Measurements from ENCODE around the gene TRAF2. TPM values are rescaled to one million over a fixed set of nuclear protein-coding genes. Genes with fewer than 3 reads are reported as not detected.

Gene TRAF2
- polyA plus RNA-seq, 2 donors, result 11.0 to 16.6 TPM

GRCh38 chr9:136940526-136941230 lies 54.4 kb downstream of the TRAF2 start:
- H3K36me3 ChIP-seq (ENCODE audit: control insufficient read depth in 2 of 2, insufficient read depth in 2 of 2, low read length in 1 of 2), result peaks cover 16 to 51% of the 10 kb centered on the region in 2 donors
- H3K27me3 ChIP-seq (ENCODE audit: control insufficient read depth in 1 of 2, insufficient read depth in 2 of 2, low read length in 2 of 2), result no peaks in the 10 kb centered on the region
- peaks cover 8 to 12% of the 10 kb centered on the region in 2 donors for H3K4me1 ChIP-seq (ENCODE audit: control insufficient read depth in 2 of 2, insufficient read depth in 2 of 2, low read length in 1 of 2)
- no peak overlapping the region for H3K4me3 ChIP-seq (ENCODE audit: low read depth in 1 of 2, low read length in 2 of 2)
- H3K27ac ChIP-seq (ENCODE audit: low read depth in 2 of 2, low read length in 1 of 2), result no peak overlapping the region
- no peaks in the 10 kb centered on the region for H3K9me3 ChIP-seq (ENCODE audit: control insufficient read depth in 2 of 2, insufficient read depth in 1 of 2, low read depth in 1 of 2, low read length in 1 of 2)
- WGBS, 2 donors, result 90 to 92% methylated on average over 41 to 42 of the region's 42 CpGs

GRCh38 chr9:136941231-136942111 lies 55.2 kb downstream of the TRAF2 start:
- WGBS, 2 donors, result 92% methylated on average over 55 of the region's 55 CpGs
- H3K4me3 ChIP-seq (ENCODE audit: low read depth in 1 of 2, low read length in 2 of 2), result no peak overlapping the region
- H3K27me3 ChIP-seq (ENCODE audit: control insufficient read depth in 1 of 2, insufficient read depth in 2 of 2, low read length in 2 of 2), result no peaks in the 10 kb centered on the region
- H3K9me3 ChIP-seq (ENCODE audit: control insufficient read depth in 2 of 2, insufficient read depth in 1 of 2, low read depth in 1 of 2, low read length in 1 of 2), result no peaks in the 10 kb centered on the region
- H3K4me1 ChIP-seq (ENCODE audit: control insufficient read depth in 2 of 2, insufficient read depth in 2 of 2, low read length in 1 of 2), result peaks cover 8 to 12% of the 10 kb centered on the region in 2 donors
- H3K27ac ChIP-seq (ENCODE audit: low read depth in 2 of 2, low read length in 1 of 2), result no peak overlapping the region
- H3K36me3 ChIP-seq (ENCODE audit: control insufficient read depth in 2 of 2, insufficient read depth in 2 of 2, low read length in 1 of 2), result peaks cover 16 to 51% of the 10 kb centered on the region in 2 donors

- no peaks in the 10 kb centered on the region for H3K9me3 ChIP-seq (ENCODE audit: control insufficient read depth in 2 of 2, insufficient read depth in 1 of 2, low read depth in 1 of 2, low read length in 1 of 2)
- peaks cover 16 to 51% of the 10 kb centered on the region in 2 donors for H3K36me3 ChIP-seq (ENCODE audit: control insufficient read depth in 2 of 2, insufficient read depth in 2 of 2, low read length in 1 of 2)
- H3K27me3 ChIP-seq (ENCODE audit: control insufficient read depth in 1 of 2, insufficient read depth in 2 of 2, low read length in 2 of 2), result no peaks in the 10 kb centered on the region
- WGBS, 2 donors, result 91 to 92% methylated on average over 55 to 60 of the region's 60 CpGs
- no peak overlapping the region for H3K4me3 ChIP-seq (ENCODE audit: low read depth in 1 of 2, low read length in 2 of 2)
- no peak overlapping the region for H3K27ac ChIP-seq (ENCODE audit: low read depth in 2 of 2, low read length in 1 of 2)
- H3K4me1 ChIP-seq (ENCODE audit: control insufficient read depth in 2 of 2, insufficient read depth in 2 of 2, low read length in 1 of 2), result peaks cover 8 to 12% of the 10 kb centered on the region in 2 donors
Observed at GRCh38 chr9:136942112-136942880, 56.0 kb downstream of the TRAF2 start.

GRCh38 chr9:136942881-136943230 lies 56.5 kb downstream of the TRAF2 start:
- no peak overlapping the region for H3K27ac ChIP-seq (ENCODE audit: low read depth in 2 of 2, low read length in 1 of 2)
- WGBS, 2 donors, result 92 to 95% methylated on average over 16 of the region's 16 CpGs
- H3K9me3 ChIP-seq (ENCODE audit: control insufficient read depth in 2 of 2, insufficient read depth in 1 of 2, low read depth in 1 of 2, low read length in 1 of 2), result no peaks in the 10 kb centered on the region
- H3K4me3 ChIP-seq (ENCODE audit: low read depth in 1 of 2, low read length in 2 of 2), result peak overlapping the region; percentile 81 to 94
- H3K4me1 ChIP-seq (ENCODE audit: control insufficient read depth in 2 of 2, insufficient read depth in 2 of 2, low read length in 1 of 2), result peaks cover 8 to 12% of the 10 kb centered on the region in 2 donors
- H3K27me3 ChIP-seq (ENCODE audit: control insufficient read depth in 1 of 2, insufficient read depth in 2 of 2, low read length in 2 of 2), result no peaks in the 10 kb centered on the region
- H3K36me3 ChIP-seq (ENCODE audit: control insufficient read depth in 2 of 2, insufficient read depth in 2 of 2, low read length in 1 of 2), result peaks cover 13 to 45% of the 10 kb centered on the region in 2 donors

GRCh38 chr9:136943291-136944211 lies 57.2 kb downstream of the TRAF2 start:
- Histone ChIP-seq H3K27me3 (ENCODE audit: control insufficient read depth in 1 of 2, insufficient read depth in 2 of 2, low read length in 2 of 2) (no peaks in the 10 kb centered on the region), H3K9me3 (ENCODE audit: control insufficient read depth in 2 of 2, insufficient read depth in 1 of 2, low read depth in 1 of 2, low read length in 1 of 2) (no peaks in the 10 kb centered on the region), H3K4me1 (ENCODE audit: control insufficient read depth in 2 of 2, insufficient read depth in 2 of 2, low read length in 1 of 2) (peaks cover 8 to 15% of the 10 kb centered on the region in 2 donors), H3K4me3 (ENCODE audit: low read depth in 1 of 2, low read length in 2 of 2) (peak overlapping the region; percentile 81 to 94), H3K36me3 (ENCODE audit: control insufficient read depth in 2 of 2, insufficient read depth in 2 of 2, low read length in 1 of 2) (peaks cover 13 to 42% of the 10 kb centered on the region in 2 donors), H3K27ac (ENCODE audit: low read depth in 2 of 2, low read length in 1 of 2) (peak overlapping the region; percentile 84 to 89)
- WGBS, 2 donors, result 15 to 16% methylated on average over 57 to 61 of the region's 61 CpGs

GRCh38 chr9:136944212-136944518 lies 57.8 kb downstream of the TRAF2 start:
- peak overlapping the region; percentile 81 to 94 for H3K4me3 ChIP-seq (ENCODE audit: low read depth in 1 of 2, low read length in 2 of 2)
- H3K36me3 ChIP-seq (ENCODE audit: control insufficient read depth in 2 of 2, insufficient read depth in 2 of 2, low read length in 1 of 2), result peaks cover 13 to 42% of the 10 kb centered on the region in 2 donors
- peaks cover 9 to 15% of the 10 kb centered on the region in 2 donors for H3K4me1 ChIP-seq (ENCODE audit: control insufficient read depth in 2 of 2, insufficient read depth in 2 of 2, low read length in 1 of 2)

GRCh38 chr9:136944519-136945332 lies 58.4 kb downstream of the TRAF2 start, which contains the start of the genes C8G and FBXW5:
TSS of gene C8G (plus strand) at chr9:136945243. CDS start at chr9:136945321, 78 bp downstream.
TSS of gene FBXW5 (minus strand) at chr9:136944738. CDS start at chr9:136944083, 655 bp downstream.
- H3K9me3 ChIP-seq (ENCODE audit: control insufficient read depth in 2 of 2, insufficient read depth in 1 of 2, low read depth in 1 of 2, low read length in 1 of 2), result no peaks in the 10 kb centered on the region
- H3K36me3 ChIP-seq (ENCODE audit: control insufficient read depth in 2 of 2, insufficient read depth in 2 of 2, low read length in 1 of 2), result peaks cover 12 to 36% of the 10 kb centered on the region in 2 donors
- peak within 1 kb of the TSS; percentile 81 to 94 for H3K4me3 ChIP-seq (ENCODE audit: low read depth in 1 of 2, low read length in 2 of 2)
- H3K4me1 ChIP-seq (ENCODE audit: control insufficient read depth in 2 of 2, insufficient read depth in 2 of 2, low read length in 1 of 2), result peaks cover 12 to 15% of the 10 kb centered on the region in 2 donors
- H3K27me3 ChIP-seq (ENCODE audit: control insufficient read depth in 1 of 2, insufficient read depth in 2 of 2, low read length in 2 of 2), result no peaks in the 10 kb centered on the region
- H3K27ac ChIP-seq (ENCODE audit: low read depth in 2 of 2, low read length in 1 of 2), result peak within 1 kb of the TSS; percentile 84 to 89
- WGBS, 2 donors, result 5 to 6% methylated on average over 60 to 74 of the region's 74 CpGs

More at GRCh38 chr9:136944212-136944518, 57.8 kb downstream of the TRAF2 start:
- Histone ChIP-seq H3K27ac (ENCODE audit: low read depth in 2 of 2, low read length in 1 of 2) (peak overlapping the region; percentile 84 to 89), H3K9me3 (ENCODE audit: control insufficient read depth in 2 of 2, insufficient read depth in 1 of 2, low read depth in 1 of 2, low read length in 1 of 2) (no peaks in the 10 kb centered on the region), H3K27me3 (ENCODE audit: control insufficient read depth in 1 of 2, insufficient read depth in 2 of 2, low read length in 2 of 2) (no peaks in the 10 kb centered on the region)
- WGBS, 2 donors, result 0 to 1% methylated on average over 27 to 45 of the region's 45 CpGs

All from esophagus (tissue), 2 donors.